Prostate gland (tissue), 2 donors: ENCODE results near the gene S1PR4. TPM values are rescaled to one million over a fixed set of nuclear protein-coding genes. Genes with fewer than 3 reads are reported as not detected.

ENCODE experiments used
- DNase-seq: peaks from one replicate; pipeline ENCODE4 v3.0.0-alpha.2; 2019; ENCODE audit warnings: low spot score
- H3K27ac ChIP-seq, 2 donors: fragments of 200-600 bp; sonication (generic); 2 replicates each; pipeline ENCODE4 v1.5.1; 2017 to 2019
- H3K27me3 ChIP-seq: fragments of 200-600 bp; sonication (generic); replicated peaks from 2 replicates; pipeline ENCODE4 v1.5.1; 2019; ENCODE audit not compliant: insufficient read depth
- H3K36me3 ChIP-seq, 2 donors: fragments of 200-600 bp; sonication (generic); 1 replicate in 1 of 2; 2 replicates in 1 of 2; pipeline versions ENCODE4 v1.5.1 to v1.8.1; 2017 to 2019
- H3K4me1 ChIP-seq: fragments of 200-600 bp; sonication (generic); replicated peaks from 2 replicates; pipeline ENCODE4 v1.5.1; 2019
- H3K4me3 ChIP-seq, 2 donors: fragments of 200-600 bp; sonication (generic); 2 replicates each; pipeline ENCODE4 v1.5.1; 2017 to 2019
- H3K9me3 ChIP-seq: fragments of 200-600 bp; sonication (generic); 2 replicates; pipeline ENCODE4 v1.5.1; 2017
- CTCF ChIP-seq, 4 experiments: fragments of 200-600 bp in 2 of 4; fragments of 450-650 bp in 2 of 4; sonication (generic) in 2 of 4; IDR thresholded peaks; 1 replicate in 3 of 4; 2 replicates in 1 of 4; pipeline ENCODE4 v1.5.1; 2016 to 2019; ENCODE audit warnings: antibody characterized with exemption in 4 of 4, mild to moderate bottlenecking in 2 of 4, moderate library complexity in 2 of 4
- POLR2A ChIP-seq: fragments of 450-650 bp; IDR thresholded peaks from one replicate; pipeline ENCODE4 v1.6.1; 2016; ENCODE audit warnings: antibody characterized with exemption, mild to moderate bottlenecking
- POLR2AphosphoS5 ChIP-seq: sonication (generic); formaldehyde crosslinking; IDR thresholded peaks from one replicate; pipeline ENCODE4 v1.6.1; 2017; ENCODE audit warnings: antibody characterized with exemption
- WGBS: methylation state at CpG from one replicate; pipeline ENCODE4 v1.1.5; 2018; 5-methylcytosine and 5-hydroxymethylcytosine counted together
- intact Hi-C: fragments of 100-400 bp; cut with DNase I; formaldehyde crosslinking; loops from one replicate; pipeline ENCODE4 v1.14.2; 2022
- total RNA-seq, 2 donors: library from RNA; depleted of rRNA; stranded (reverse); fragments of >200 nt; gene quantifications; one replicate each; pipeline ENCODE4 v1.1.0, GENCODE V29; 2016

Gene S1PR4
- total RNA-seq, 2 donors from 2014 or later: 0.14 to 1.5 TPM

DNA sequence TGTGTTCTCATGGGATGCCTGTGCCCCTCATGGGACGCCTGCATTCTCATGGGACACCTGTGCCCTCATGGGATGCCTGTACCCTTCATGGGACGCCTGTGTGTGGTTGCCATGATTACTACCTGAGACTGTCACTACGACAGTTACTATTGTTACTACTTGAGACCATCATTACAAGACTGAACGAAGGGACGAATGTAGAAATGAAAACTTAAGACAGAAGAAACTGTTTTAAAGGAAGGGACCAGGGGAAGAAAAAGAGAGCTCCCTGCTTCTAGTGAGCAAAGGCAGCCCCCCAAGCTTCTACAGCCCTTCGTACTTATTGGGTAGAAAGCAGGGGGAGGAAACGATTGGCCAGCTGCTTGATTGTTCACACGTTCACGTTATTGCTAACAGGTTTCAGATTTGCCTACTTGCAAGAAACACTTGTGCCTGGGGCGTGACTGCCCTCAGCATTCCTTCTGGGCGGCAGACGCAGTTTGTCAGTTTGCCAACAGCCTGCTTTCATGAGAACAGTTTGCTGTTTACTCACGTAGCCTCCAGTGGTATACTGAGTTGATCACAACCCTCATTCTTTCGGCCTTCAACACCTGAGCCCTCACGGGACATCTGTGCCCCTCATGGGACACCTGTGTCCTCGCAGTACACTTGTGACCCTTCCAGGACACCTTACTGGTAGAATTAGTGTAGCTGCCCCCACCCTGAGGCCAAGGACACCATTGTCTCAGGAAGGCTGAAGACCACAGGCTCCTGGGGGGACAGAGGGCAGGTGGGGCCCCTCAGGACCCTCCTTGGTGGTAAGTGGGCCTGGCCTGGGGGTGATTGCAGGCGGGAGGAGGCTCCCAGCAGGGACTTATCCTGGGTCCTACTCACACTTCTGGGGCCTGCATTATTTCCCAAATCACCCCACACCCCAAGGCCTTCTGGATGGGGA, 2.5 kb upstream of the S1PR4 start:
- Histone ChIP-seq H3K4me3 (no peak overlapping the region), H3K36me3 (no peaks in the 10 kb centered on the region), H3K4me1 (peaks cover 4% of the 10 kb centered on the region), H3K27me3 (no peaks in the 10 kb centered on the region), H3K27ac (peak overlapping the region; percentile 39 to 46), H3K9me3 (no peaks in the 10 kb centered on the region)
- TF ChIP-seq POLR2AphosphoS5 (peak; percentile 59), POLR2A (no peak), CTCF (IDR thresholded peaks at IDR 0.05) (peak in 1 of 4 experiments; percentile 5)
- intact Hi-C loops: no loop called here
- WGBS: 41% methylated on average over 17 of the region's 17 CpGs
- DNase-seq: peak; percentile 83

GRCh38 chr19:3176715-3177501, 1.7 kb upstream of the S1PR4 start:
- WGBS: 71% methylated on average over 11 of the region's 11 CpGs
- TF ChIP-seq POLR2AphosphoS5: no peak
- peak; percentile 62 for TF ChIP-seq POLR2A
- no peaks in the 10 kb centered on the region for H3K9me3 ChIP-seq
- intact Hi-C loops: no loop called here
- no peaks in the 10 kb centered on the region for H3K36me3 ChIP-seq
- peaks cover 4% of the 10 kb centered on the region for H3K4me1 ChIP-seq
- H3K27me3 ChIP-seq: no peaks in the 10 kb centered on the region
- peak overlapping the region; percentile 39 to 46 for H3K27ac ChIP-seq
- no peak overlapping the region for H3K4me3 ChIP-seq
- no peak for DNase-seq

DNA sequence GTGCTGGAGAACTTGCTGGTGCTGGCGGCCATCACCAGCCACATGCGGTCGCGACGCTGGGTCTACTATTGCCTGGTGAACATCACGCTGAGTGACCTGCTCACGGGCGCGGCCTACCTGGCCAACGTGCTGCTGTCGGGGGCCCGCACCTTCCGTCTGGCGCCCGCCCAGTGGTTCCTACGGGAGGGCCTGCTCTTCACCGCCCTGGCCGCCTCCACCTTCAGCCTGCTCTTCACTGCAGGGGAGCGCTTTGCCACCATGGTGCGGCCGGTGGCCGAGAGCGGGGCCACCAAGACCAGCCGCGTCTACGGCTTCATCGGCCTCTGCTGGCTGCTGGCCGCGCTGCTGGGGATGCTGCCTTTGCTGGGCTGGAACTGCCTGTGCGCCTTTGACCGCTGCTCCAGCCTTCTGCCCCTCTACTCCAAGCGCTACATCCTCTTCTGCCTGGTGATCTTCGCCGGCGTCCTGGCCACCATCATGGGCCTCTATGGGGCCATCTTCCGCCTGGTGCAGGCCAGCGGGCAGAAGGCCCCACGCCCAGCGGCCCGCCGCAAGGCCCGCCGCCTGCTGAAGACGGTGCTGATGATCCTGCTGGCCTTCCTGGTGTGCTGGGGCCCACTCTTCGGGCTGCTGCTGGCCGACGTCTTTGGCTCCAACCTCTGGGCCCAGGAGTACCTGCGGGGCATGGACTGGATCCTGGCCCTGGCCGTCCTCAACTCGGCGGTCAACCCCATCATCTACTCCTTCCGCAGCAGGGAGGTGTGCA, 587 bp downstream of the S1PR4 start:
- TF ChIP-seq POLR2A: no peak
- TF ChIP-seq POLR2AphosphoS5: no peak
- TF ChIP-seq CTCF (IDR thresholded peaks at IDR 0.05): no peak
- Histone ChIP-seq H3K4me3 (no peak overlapping the region), H3K27ac (no peak overlapping the region), H3K9me3 (no peaks in the 10 kb centered on the region), H3K36me3 (no peaks in the 10 kb centered on the region), H3K4me1 (peaks cover 4% of the 10 kb centered on the region), H3K27me3 (no peaks in the 10 kb centered on the region)
- intact Hi-C loops: no loop called here
- no peak for DNase-seq
- WGBS: 89% methylated on average over 52 of the region's 52 CpGs

GRCh38 chr19:3179739-3180293, 1.2 kb downstream of the S1PR4 start:
- H3K4me1 ChIP-seq: peaks cover 4% of the 10 kb centered on the region
- WGBS: 87% methylated on average over 24 of the region's 31 CpGs
- no peak overlapping the region for H3K27ac ChIP-seq
- TF ChIP-seq POLR2A (no peak), POLR2AphosphoS5 (no peak), CTCF (IDR thresholded peaks at IDR 0.05) (no peak)
- no peaks in the 10 kb centered on the region for H3K9me3 ChIP-seq
- no peaks in the 10 kb centered on the region for H3K36me3 ChIP-seq
- no peak for DNase-seq
- no peaks in the 10 kb centered on the region for H3K27me3 ChIP-seq
- intact Hi-C loops: no loop called here
- no peak overlapping the region for H3K4me3 ChIP-seq
